Neural progenitor cell (in vitro differentiated cells): ENCODE data around the gene VTCN1. TPM values are rescaled to one million over a fixed set of nuclear protein-coding genes. Genes with fewer than 3 reads are reported as not detected.

Source experiments
- DNase-seq: peaks from one replicate; pipeline ENCODE4 v3.0.0-alpha.2; 2016; ENCODE audit warnings: low spot score
- H2AFZ ChIP-seq: fragments of 200-600 bp; sonication (generic); replicated peaks from 2 replicates; pipeline ENCODE4 v1.6.1; 2016; ENCODE audit warnings: antibody characterized with exemption
- H3F3A ChIP-seq: fragments of 200-600 bp; sonication (generic); 2 replicates; pipeline ENCODE4 v1.6.1; 2016; ENCODE audit warnings: antibody characterized with exemption, low read depth
- H3K27ac ChIP-seq: fragments of 200-600 bp; sonication (generic); 2 replicates; pipeline ENCODE4 v1.5.1; 2016; ENCODE audit warnings: mild to moderate bottlenecking
- H3K27me3 ChIP-seq: fragments of 200-600 bp; sonication (generic); 2 replicates; pipeline ENCODE4 v1.6.1; 2016; ENCODE audit warnings: mild to moderate bottlenecking, moderate library complexity
- H3K36me3 ChIP-seq: fragments of 200-600 bp; sonication (generic); 2 replicates; pipeline ENCODE4 v1.5.1; 2016
- H3K4me1 ChIP-seq: fragments of 200-600 bp; sonication (generic); 2 replicates; pipeline ENCODE4 v1.6.1; 2016; ENCODE audit warnings: mixed run types
- H3K4me2 ChIP-seq: fragments of 200-600 bp; sonication (generic); 2 replicates; pipeline ENCODE4 v1.6.1; 2016
- H3K4me3 ChIP-seq: fragments of 200-600 bp; sonication (generic); 2 replicates; pipeline ENCODE4 v1.5.1; 2016
- H3K79me2 ChIP-seq: fragments of 200-600 bp; sonication (generic); 2 replicates; pipeline ENCODE4 v1.6.1; 2016; ENCODE audit warnings: low read depth
- H3K9ac ChIP-seq: fragments of 200-600 bp; sonication (generic); 2 replicates; pipeline ENCODE4 v1.6.1; 2016
- H3K9me3 ChIP-seq: fragments of 200-600 bp; sonication (generic); 2 replicates; pipeline ENCODE4 v1.5.1; 2016; ENCODE audit warnings: low read depth
- H4K20me1 ChIP-seq: fragments of 200-600 bp; sonication (generic); 2 replicates; pipeline ENCODE4 v1.6.1; 2016; ENCODE audit warnings: low read depth
- H3K27ac Mint-ChIP-seq: 3 replicates; pipeline ENCODE4 v1.8.0; 2021; ENCODE audit warnings: mixed read lengths
- H3K27me3 Mint-ChIP-seq: 2 replicates; pipeline ENCODE4 v1.8.0; 2022; ENCODE audit warnings: low read depth, mild to moderate bottlenecking, inconsistent platforms, moderate library complexity, mixed read lengths; ENCODE audit not compliant: insufficient read depth
- H3K36me3 Mint-ChIP-seq: 3 replicates; pipeline ENCODE4 v1.8.0; 2021; ENCODE audit warnings: mixed read lengths
- H3K4me1 Mint-ChIP-seq: 3 replicates; pipeline ENCODE4 v1.8.0; 2021; ENCODE audit warnings: mixed read lengths
- H3K4me3 Mint-ChIP-seq: 3 replicates; pipeline ENCODE4 v1.8.0; 2021; ENCODE audit warnings: mild to moderate bottlenecking, moderate library complexity, mixed read lengths
- H3K9me3 Mint-ChIP-seq: 3 replicates; pipeline ENCODE4 v1.8.0; 2020; ENCODE audit warnings: mixed read lengths
- EZH2 ChIP-seq: fragments of 200-600 bp; sonication (generic); IDR thresholded peaks from 2 replicates; pipeline ENCODE4 v1.6.1; 2017; ENCODE audit warnings: antibody characterized with exemption, mild to moderate bottlenecking, moderate library complexity
- EZH2phosphoT487 ChIP-seq: fragments of 200-600 bp; sonication (generic); IDR thresholded peaks from 2 replicates; pipeline ENCODE4 v1.6.1; 2017; ENCODE audit warnings: antibody characterized with exemption
- total RNA-seq: library from RNA; depleted of rRNA; stranded (reverse); fragments of >200 nt; gene quantifications from 2 replicates; pipeline ENCODE4 v1.2.3, GENCODE V29; 2015; ENCODE audit warnings: low replicate concordance
- TF ChIP-seq, protein P1 (sequence below): fragments of 200-600 bp; sonication (generic); IDR thresholded peaks from 2 replicates; pipeline ENCODE4 v1.5.1; 2017; ENCODE audit warnings: antibody characterized with exemption, mild to moderate bottlenecking

The VTCN1 gene
- total RNA-seq, 1 donor from 2014 or later = 0.11 TPM

DNA sequence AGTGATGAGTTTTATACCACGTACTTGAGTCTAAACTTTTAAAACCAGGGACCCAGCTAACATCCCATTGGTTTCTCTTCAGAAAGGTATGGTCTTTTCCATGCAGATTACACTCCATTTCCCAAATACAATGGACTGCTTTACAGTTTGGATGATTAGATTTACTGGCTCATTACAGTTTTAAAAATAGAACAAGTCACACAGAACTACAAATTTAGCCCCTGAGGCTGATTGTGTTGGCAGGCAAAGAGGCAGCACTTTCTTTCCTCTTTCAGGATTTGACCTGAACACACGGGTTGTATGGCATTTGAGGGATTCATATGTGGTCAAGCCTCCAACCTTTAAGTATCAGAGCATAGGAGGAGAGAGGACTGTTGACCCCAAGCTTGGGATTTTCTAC, 21.8 kb upstream of the VTCN1 start:
- Histone ChIP-seq H3K4me2 (no peak overlapping the region), H3K27me3 (no peaks in the 10 kb centered on the region), H2AFZ (peak overlapping the region; percentile 8), H3K36me3 (no peaks in the 10 kb centered on the region), H3K9me3 (no peaks in the 10 kb centered on the region), H3K27ac (no peak overlapping the region), H3K4me1 (peaks cover 6% of the 10 kb centered on the region), H3F3A (no peaks in the 10 kb centered on the region), H3K79me2 (no peaks in the 10 kb centered on the region), H3K9ac (no peak overlapping the region), H3K4me3 (no peak overlapping the region), H4K20me1 (no peaks in the 10 kb centered on the region)
- H3K36me3 Mint-ChIP-seq = no peaks in the 10 kb centered on the region
- no peak for DNase-seq
- H3K27me3 Mint-ChIP-seq = peaks cover 2% of the 10 kb centered on the region
- no peak for TF ChIP-seq EZH2phosphoT487
- TF ChIP-seq, protein P1, sequence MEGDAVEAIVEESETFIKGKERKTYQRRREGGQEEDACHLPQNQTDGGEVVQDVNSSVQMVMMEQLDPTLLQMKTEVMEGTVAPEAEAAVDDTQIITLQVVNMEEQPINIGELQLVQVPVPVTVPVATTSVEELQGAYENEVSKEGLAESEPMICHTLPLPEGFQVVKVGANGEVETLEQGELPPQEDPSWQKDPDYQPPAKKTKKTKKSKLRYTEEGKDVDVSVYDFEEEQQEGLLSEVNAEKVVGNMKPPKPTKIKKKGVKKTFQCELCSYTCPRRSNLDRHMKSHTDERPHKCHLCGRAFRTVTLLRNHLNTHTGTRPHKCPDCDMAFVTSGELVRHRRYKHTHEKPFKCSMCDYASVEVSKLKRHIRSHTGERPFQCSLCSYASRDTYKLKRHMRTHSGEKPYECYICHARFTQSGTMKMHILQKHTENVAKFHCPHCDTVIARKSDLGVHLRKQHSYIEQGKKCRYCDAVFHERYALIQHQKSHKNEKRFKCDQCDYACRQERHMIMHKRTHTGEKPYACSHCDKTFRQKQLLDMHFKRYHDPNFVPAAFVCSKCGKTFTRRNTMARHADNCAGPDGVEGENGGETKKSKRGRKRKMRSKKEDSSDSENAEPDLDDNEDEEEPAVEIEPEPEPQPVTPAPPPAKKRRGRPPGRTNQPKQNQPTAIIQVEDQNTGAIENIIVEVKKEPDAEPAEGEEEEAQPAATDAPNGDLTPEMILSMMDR = no peak
- no peak for TF ChIP-seq EZH2
- H3K9me3 Mint-ChIP-seq = no peaks in the 10 kb centered on the region
- no peak overlapping the region for H3K27ac Mint-ChIP-seq
- H3K4me1 Mint-ChIP-seq = no peaks in the 10 kb centered on the region
- no peak overlapping the region for H3K4me3 Mint-ChIP-seq

DNA sequence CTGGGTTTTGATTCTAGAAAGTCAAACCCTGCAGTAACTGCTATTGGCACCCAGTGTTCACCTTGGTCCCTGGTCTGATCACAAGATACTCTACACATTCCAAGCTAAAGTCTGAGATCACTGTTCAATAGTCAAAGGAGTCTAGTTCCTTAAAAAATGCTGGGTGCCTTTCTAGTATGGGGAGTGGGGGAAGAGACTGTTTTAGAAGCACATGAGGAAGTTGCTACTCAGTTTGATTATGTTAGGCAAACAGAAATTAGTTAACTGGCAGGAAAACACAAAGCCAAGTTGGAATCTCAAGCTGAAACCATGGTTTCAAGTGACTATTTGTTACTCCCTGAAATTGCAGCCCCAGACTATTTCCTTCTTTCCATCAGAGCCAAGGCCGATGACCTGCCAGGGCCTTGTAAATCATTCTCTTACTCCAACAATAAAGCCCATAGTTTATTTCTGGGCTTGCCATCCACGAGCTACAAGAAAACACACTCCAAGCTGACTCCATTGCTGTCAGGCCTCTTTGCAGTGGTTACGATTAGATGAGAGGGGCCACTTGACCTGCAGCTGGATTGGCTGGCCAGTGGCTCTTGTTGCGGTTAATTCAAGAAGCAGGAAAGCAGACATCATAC, 21.1 kb upstream of the VTCN1 start:
- Histone ChIP-seq H4K20me1 (no peaks in the 10 kb centered on the region), H3K36me3 (no peaks in the 10 kb centered on the region), H3K27ac (no peak overlapping the region), H3K79me2 (no peaks in the 10 kb centered on the region), H3K4me2 (no peak overlapping the region), H3K4me3 (no peak overlapping the region), H3K9me3 (no peaks in the 10 kb centered on the region), H3K27me3 (no peaks in the 10 kb centered on the region), H3F3A (no peaks in the 10 kb centered on the region), H2AFZ (peak overlapping the region; percentile 8), H3K9ac (no peak overlapping the region), H3K4me1 (peaks cover 6% of the 10 kb centered on the region)
- H3K36me3 Mint-ChIP-seq = no peaks in the 10 kb centered on the region
- H3K27ac Mint-ChIP-seq = no peak overlapping the region
- H3K4me1 Mint-ChIP-seq = no peaks in the 10 kb centered on the region
- no peak overlapping the region for H3K4me3 Mint-ChIP-seq
- no peak for TF ChIP-seq EZH2phosphoT487
- TF ChIP-seq EZH2 = no peak
- TF ChIP-seq, protein P1 = no peak
- H3K9me3 Mint-ChIP-seq = no peaks in the 10 kb centered on the region
- H3K27me3 Mint-ChIP-seq = peaks cover 2% of the 10 kb centered on the region
- DNase-seq = no peak

DNA sequence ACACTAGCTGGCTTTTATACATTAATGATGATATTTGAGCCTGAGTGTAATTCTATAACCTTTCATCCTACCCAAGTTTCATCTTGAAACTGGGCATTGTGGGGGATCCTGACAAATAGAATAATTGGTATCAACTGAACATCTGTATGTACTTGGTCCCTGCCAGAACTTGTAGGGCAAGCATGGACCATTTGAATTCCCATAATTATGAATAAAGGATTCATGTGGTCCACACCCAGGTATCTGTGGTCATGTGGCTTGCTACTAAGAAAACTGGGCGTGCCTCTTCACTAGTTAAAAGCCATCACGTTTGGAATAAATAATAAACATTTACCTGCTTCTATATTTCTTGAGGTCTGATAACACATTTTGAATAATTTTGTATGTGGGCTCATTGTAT, 20.6 kb upstream of the VTCN1 start:
- no peak overlapping the region for H3K4me3 ChIP-seq
- H3K9me3 Mint-ChIP-seq = no peaks in the 10 kb centered on the region
- no peaks in the 10 kb centered on the region for H3K36me3 Mint-ChIP-seq
- no peaks in the 10 kb centered on the region for H3K4me1 Mint-ChIP-seq
- H3K27me3 ChIP-seq = no peaks in the 10 kb centered on the region
- no peak overlapping the region for H3K27ac ChIP-seq
- no peaks in the 10 kb centered on the region for H4K20me1 ChIP-seq
- no peak overlapping the region for H3K4me3 Mint-ChIP-seq
- H3K27me3 Mint-ChIP-seq = peaks cover 2% of the 10 kb centered on the region
- no peaks in the 10 kb centered on the region for H3K9me3 ChIP-seq
- H3K79me2 ChIP-seq = no peaks in the 10 kb centered on the region
- H3F3A ChIP-seq = no peaks in the 10 kb centered on the region
- no peak for DNase-seq
- peaks cover 6% of the 10 kb centered on the region for H3K4me1 ChIP-seq
- H3K4me2 ChIP-seq = no peak overlapping the region
- H2AFZ ChIP-seq = no peak overlapping the region
- no peaks in the 10 kb centered on the region for H3K36me3 ChIP-seq
- TF ChIP-seq EZH2phosphoT487 = no peak
- TF ChIP-seq EZH2 = no peak
- TF ChIP-seq, protein P1 = no peak
- no peak overlapping the region for H3K27ac Mint-ChIP-seq
- H3K9ac ChIP-seq = no peak overlapping the region
